Motor neuron (in vitro differentiated cells): ENCODE data around the gene TMEM247. TPM values are rescaled to one million over a fixed set of nuclear protein-coding genes. Genes with fewer than 3 reads are reported as not detected.
"Not testable (repeated sequence)": the region's sequence is repeated elsewhere in the genome, so short reads cannot be mapped to it uniquely, and the experiment has no call there.

ENCODE experiments used
- ATAC-seq, 8 experiments: fragments of 200-7000 bp; cut with Tn5 transposase; replicated peaks in 6 of 8; 2 replicates each; pipeline ENCODE4 v1.8.0; 2021; ENCODE audit warnings: mild to moderate bottlenecking in 8 of 8, moderate library complexity in 8 of 8
- H3K27ac ChIP-seq, 2 donors: fragments of 250-450 bp; sonication (Bioruptor Pico); 2 replicates each; pipeline ENCODE4 v1.9.0; 2021; ENCODE audit warnings: antibody characterized with exemption in 2 of 2, mild to moderate bottlenecking in 2 of 2, moderate library complexity in 1 of 2
- H3K4me1 ChIP-seq, 2 donors: fragments of 250-450 bp; sonication (Bioruptor Pico); replicated peaks in 1 of 2; 2 replicates each; pipeline ENCODE4 v1.6.1; 2021; ENCODE audit warnings: antibody characterized with exemption in 2 of 2, mild to moderate bottlenecking in 2 of 2, moderate library complexity in 1 of 2
- H3K4me3 ChIP-seq, 5 donors: fragments of 250-450 bp; sonication (Bioruptor Pico); 2 replicates each; pipeline ENCODE4 v1.9.0; 2021; ENCODE audit warnings: antibody characterized with exemption in 5 of 5, mild to moderate bottlenecking in 5 of 5, moderate library complexity in 4 of 5
- WGBS, 10 experiments: fragments of 450-650 bp; shearing (Covaris generic); methylation state at CpG; one replicate each; pipeline ENCODE4 v1.0.0; 2022; 5-methylcytosine and 5-hydroxymethylcytosine counted together
- in situ Hi-C, 9 experiments: fragments of 400-800 bp; cut with MboI; loops; one replicate each; pipeline ENCODE4 v1.15.0; 2021; ENCODE audit warnings: low sequenced_read_pairs in 9 of 9, low pct_unique_long_range_greater_than_20kb in 2 of 9; ENCODE audit not compliant: unreplicated experiment in 9 of 9
- total RNA-seq, 8 experiments: library from RNA; unstranded; fragments of 300-600 nt; gene quantifications; 2 replicates each; pipeline versions ENCODE4 v1.2.3 to v1.2.4, GENCODE V29; 2022

Gene TMEM247
- total RNA-seq, 8 experiments from 2014 or later = not detected

- in situ Hi-C loops = no loop called here
- 43 to 100% (median 80%) methylated on average over 1 to 3 of the region's 3 CpGs; no CpG with 5 or more reads in 1 of the 10 experiments for WGBS, 10 experiments
- ATAC-seq = no peak
These were observed 16.4 kb upstream of the TMEM247 start for GRCh38 chr2:46462936-46463335.

DNA sequence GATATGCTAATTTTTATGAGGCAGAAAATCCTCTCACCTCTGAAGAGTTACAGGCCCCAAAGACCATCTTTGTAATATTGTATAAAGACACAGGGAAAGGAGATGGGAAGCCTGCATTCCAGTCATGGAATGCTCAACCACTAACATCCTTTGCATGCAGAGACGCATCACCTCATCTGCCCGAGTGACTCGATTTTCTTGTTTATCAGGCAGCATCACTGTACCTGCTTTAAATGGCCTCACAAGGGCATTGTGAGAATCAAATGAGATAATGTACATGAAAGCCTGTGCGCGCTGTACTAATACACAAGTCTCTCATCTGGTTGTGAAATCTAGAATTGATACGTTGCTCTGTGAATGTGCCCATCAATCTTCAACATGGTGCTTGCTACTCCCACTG, 10.2 kb upstream of the TMEM247 start:
- Histone ChIP-seq H3K27ac (no peak overlapping the region), H3K4me1 (peaks cover 0 to 2% of the 10 kb centered on the region in 2 donors), H3K4me3 (no peak overlapping the region)
- 67 to 92% (median 76%) methylated on average over 1 to 5 of the region's 6 CpGs; no CpG with 5 or more reads in 5 of the 10 experiments for WGBS, 10 experiments
- peak in 1 of 8 experiments; percentile 32 for ATAC-seq
- in situ Hi-C loops = no loop called here

More at GRCh38 chr2:46462936-46463335, 16.4 kb upstream of the TMEM247 start:
- Histone ChIP-seq H3K4me1 (peaks cover 0 to 2% of the 10 kb centered on the region in 2 donors), H3K27ac (no peak overlapping the region), H3K4me3 (no peak overlapping the region)

- H3K4me3 ChIP-seq = no peak overlapping the region
- H3K27ac ChIP-seq = no peak overlapping the region
- no peak for ATAC-seq
- in situ Hi-C loops = no loop called here
- 20 to 100% (median 74%) methylated on average over 1 to 2 of the region's 2 CpGs; no CpG with 5 or more reads in 4 of the 10 experiments for WGBS, 10 experiments
- peaks cover 0 to under 1% of the 10 kb centered on the region in 2 donors for H3K4me1 ChIP-seq
These were observed 9.7 kb upstream of the TMEM247 start for GRCh38 chr2:46469700-46470099.

GRCh38 chr2:46470114-46470628, 9.2 kb upstream of the TMEM247 start:
- 38 to 100% (median 82%) methylated on average over 2 to 6 of the region's 7 CpGs; no CpG with 5 or more reads in 2 of the 10 experiments for WGBS, 10 experiments
- no peak for ATAC-seq
- in situ Hi-C loops = no loop called here
- no peak overlapping the region for H3K4me3 ChIP-seq
- H3K4me1 ChIP-seq = no peaks in the 10 kb centered on the region
- no peak overlapping the region for H3K27ac ChIP-seq

- Histone ChIP-seq H3K4me3 (no peak overlapping the region), H3K4me1 (no peaks in the 10 kb centered on the region), H3K27ac (no peak overlapping the region)
- ATAC-seq = no peak
- 69 to 100% (median 83%) methylated on average over 1 to 4 of the region's 5 CpGs; no CpG with 5 or more reads in 1 of the 10 experiments for WGBS, 10 experiments
- in situ Hi-C loops = no loop called here
These were observed 8.3 kb upstream of the TMEM247 start for GRCh38 chr2:46471019-46471583.

DNA sequence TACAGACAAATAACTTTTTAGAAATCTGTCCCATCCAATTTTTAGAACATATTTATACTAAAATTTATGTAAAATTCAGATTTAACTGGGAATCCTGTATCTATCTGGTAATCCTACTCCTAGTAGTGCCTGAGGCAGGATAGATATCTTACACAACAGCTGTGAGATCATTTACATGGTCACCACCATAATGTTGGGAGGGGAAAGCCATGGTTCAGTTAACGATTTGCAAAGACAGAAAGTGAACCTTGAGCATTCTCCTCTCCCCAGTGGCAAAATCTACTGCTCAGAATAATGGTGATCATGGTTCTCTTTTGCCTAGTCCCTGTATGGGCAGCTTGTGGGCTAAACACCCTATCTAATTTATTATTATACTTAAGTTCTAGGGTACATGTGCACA, 7.7 kb upstream of the TMEM247 start:
- in situ Hi-C loops = no loop called here
- Histone ChIP-seq H3K4me3 (no peak overlapping the region), H3K4me1 (no peaks in the 10 kb centered on the region), H3K27ac (no peak overlapping the region)
- peak in 2 of 8 experiments; percentile 54 to 68 for ATAC-seq
- WGBS, 10 experiments = 0 to 100% (median 93%) methylated on average over 1 of the region's 1 CpG; no CpG with 5 or more reads in 6 of the 10 experiments

GRCh38 chr2:46472165-46472564, 7.2 kb upstream of the TMEM247 start:
- in situ Hi-C loops, ATAC-seq, H3K4me1 ChIP-seq, H3K27ac ChIP-seq, H3K4me3 ChIP-seq: not testable (repeated sequence)
- no CpG with 5 or more reads among the region's 5 CpGs for WGBS, 10 experiments

- in situ Hi-C loops, H3K4me3 ChIP-seq, ATAC-seq: not testable (repeated sequence)
- Histone ChIP-seq H3K27ac (peak overlapping the region; percentile 8 to 42), H3K4me1 (peaks cover 15 to 19% of the 10 kb centered on the region in 2 donors)
- WGBS, 10 experiments = 0 to 79% (median 41%) methylated on average over 1 to 5 of the region's 8 CpGs; no CpG with 5 or more reads in 3 of the 10 experiments
These were observed 1.9 kb upstream of the TMEM247 start for GRCh38 chr2:46477462-46477861.

GRCh38 chr2:46477925-46478324, 1.4 kb upstream of the TMEM247 start:
- Histone ChIP-seq H3K4me3 (no peak overlapping the region), H3K27ac (peak overlapping the region; percentile 8 to 42), H3K4me1 (peaks cover 15 to 19% of the 10 kb centered on the region in 2 donors)
- WGBS, 10 experiments = 26 to 100% (median 80%) methylated on average over 1 to 7 of the region's 10 CpGs; no CpG with 5 or more reads in 2 of the 10 experiments
- in situ Hi-C loops = no loop called here
- ATAC-seq = peak in 3 of 8 experiments; percentile 44 to 61 (median 58)

DNA sequence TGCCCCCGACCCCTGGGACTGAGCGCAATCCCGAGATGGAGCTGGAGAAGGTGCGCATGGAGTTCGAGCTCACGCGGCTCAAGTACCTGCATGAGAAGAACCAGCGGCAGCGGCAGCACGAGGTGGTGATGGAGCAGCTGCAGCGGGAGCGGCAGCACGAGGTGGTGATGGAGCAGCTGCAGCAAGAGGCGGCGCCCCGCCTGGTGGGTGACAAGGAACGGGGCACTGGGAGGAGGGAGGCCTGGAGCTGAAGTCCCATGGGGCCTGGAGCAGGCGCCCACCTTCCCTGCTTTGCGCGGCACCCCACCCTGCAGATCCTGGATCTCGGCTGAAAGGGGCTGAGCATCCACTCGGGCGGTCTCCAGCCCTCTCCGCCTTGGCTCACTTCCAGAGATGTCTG, 1.2 kb downstream of the TMEM247 start:
- Histone ChIP-seq H3K4me3 (no peak overlapping the region), H3K4me1 (peaks cover 15 to 19% of the 10 kb centered on the region in 2 donors), H3K27ac (no peak overlapping the region)
- in situ Hi-C loops = no loop called here
- WGBS, 10 experiments = 87 to 95% (median 91%) methylated on average over 6 to 15 of the region's 24 CpGs; no CpG with 5 or more reads in 7 of the 10 experiments
- no peak for ATAC-seq

DNA sequence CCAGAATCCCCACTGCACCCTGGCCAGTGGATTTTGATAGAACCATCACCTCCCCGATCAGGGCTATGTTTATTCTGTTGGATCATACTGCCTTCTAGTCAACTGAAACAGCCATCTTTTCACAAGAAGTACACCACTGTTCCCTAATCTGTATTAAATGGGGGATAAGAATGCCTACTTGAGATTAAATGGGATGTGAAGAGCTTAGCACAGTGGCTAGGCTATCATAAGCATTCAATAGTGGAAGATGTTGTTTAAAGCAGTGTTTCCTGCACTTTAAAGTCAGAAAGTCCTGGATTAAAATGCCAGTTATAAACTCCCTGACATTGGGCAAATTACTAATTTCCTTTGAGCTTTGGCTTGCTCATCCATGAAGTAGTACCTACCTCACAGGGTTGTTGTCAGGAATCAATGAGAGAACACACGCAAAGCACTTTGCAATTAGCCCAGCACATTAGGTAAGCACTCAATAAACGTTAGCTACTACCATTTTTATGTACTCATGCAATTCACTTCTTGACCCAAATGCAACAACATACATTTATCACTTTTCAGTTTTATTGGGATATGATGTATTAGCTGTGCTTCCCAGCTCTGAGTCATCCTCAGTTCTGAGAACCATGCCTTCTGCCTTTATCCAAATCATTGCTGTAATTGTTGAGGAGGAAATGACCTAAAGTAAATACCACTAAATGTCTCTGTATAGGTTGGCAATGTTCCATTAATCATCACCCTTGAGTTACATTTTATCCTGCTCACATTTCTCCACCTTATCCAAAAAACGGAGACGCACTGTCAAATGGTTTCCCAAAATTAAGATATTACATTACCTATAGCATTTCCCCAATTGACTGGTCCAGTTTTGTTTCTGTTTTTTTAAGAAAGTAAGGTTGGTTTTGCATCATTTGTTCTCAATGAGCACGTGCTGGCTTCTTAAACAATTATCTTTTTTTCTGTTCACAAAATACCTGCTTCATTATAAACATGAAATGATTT, 2.1 kb downstream of the TMEM247 start:
- Histone ChIP-seq H3K4me3 (no peak overlapping the region), H3K4me1 (peaks cover 15 to 19% of the 10 kb centered on the region in 2 donors), H3K27ac (no peak overlapping the region)
- in situ Hi-C loops = no loop called here
- peak in 6 of 8 experiments; percentile 77 to 96 (median 84) for ATAC-seq
- WGBS, 10 experiments = 31 to 73% (median 58%) methylated on average over 2 to 6 of the region's 6 CpGs

GRCh38 chr2:46482490-46482889, 3.1 kb downstream of the TMEM247 start:
- no peak for ATAC-seq
- Histone ChIP-seq H3K27ac (no peak overlapping the region), H3K4me1 (peaks cover 12 to 19% of the 10 kb centered on the region in 2 donors), H3K4me3 (no peak overlapping the region)
- in situ Hi-C loops = no loop called here
- 20 to 100% (median 69%) methylated on average over 1 to 4 of the region's 4 CpGs; no CpG with 5 or more reads in 2 of the 10 experiments for WGBS, 10 experiments

GRCh38 chr2:46485002-46485401, 5.6 kb downstream of the TMEM247 start:
- Histone ChIP-seq H3K4me3 (no peak overlapping the region), H3K4me1 (peaks cover 0 to 9% of the 10 kb centered on the region in 2 donors), H3K27ac (no peak overlapping the region)
- WGBS, 10 experiments = 0 to 100% (median 78%) methylated on average over 1 to 4 of the region's 5 CpGs; no CpG with 5 or more reads in 4 of the 10 experiments
- ATAC-seq = no peak
- in situ Hi-C loops = no loop called here
